CD4-positive, CD25-positive, alpha-beta regulatory T cell (primary cell): ENCODE data around the gene CPOX. TPM values are rescaled to one million over a fixed set of nuclear protein-coding genes. Genes with fewer than 3 reads are reported as not detected.

ENCODE experiments used
- ATAC-seq, 2 donors: fragments of 150-1000 bp; cut with Tn5 transposase; one replicate each; pipeline ENCODE4 v1.10.0; 2021; ENCODE audit warnings: low read depth in 2 of 2, moderate number of reproducible peaks in 2 of 2, moderate library complexity in 1 of 2
- DNase-seq, 3 donors: peaks; one replicate each; pipeline versions ENCODE4 v3.0.0 to v3.0.0-alpha.2; 2012 to 2022; ENCODE audit warnings: mixed read lengths in 1 of 3
- H3K27ac ChIP-seq: one replicate; pipeline ENCODE4 v1.7.0; 2013; ENCODE audit warnings: mild to moderate bottlenecking, low read length; ENCODE audit not compliant: insufficient read depth, poor library complexity, severe bottlenecking
- H3K27me3 ChIP-seq: one replicate; pipeline ENCODE4 v1.7.0; 2013; ENCODE audit warnings: low read length; ENCODE audit not compliant: control insufficient read depth, insufficient read depth
- H3K36me3 ChIP-seq: one replicate; pipeline ENCODE4 v1.7.0; 2013; ENCODE audit warnings: mild to moderate bottlenecking, low read length, moderate library complexity; ENCODE audit not compliant: control insufficient read depth, insufficient read depth
- H3K4me1 ChIP-seq: 2 replicates; pipeline ENCODE4 v1.7.0; 2013; ENCODE audit warnings: mild to moderate bottlenecking, low read length; ENCODE audit not compliant: insufficient read depth, control insufficient read depth, poor library complexity, severe bottlenecking
- H3K4me3 ChIP-seq: one replicate; pipeline ENCODE4 v1.7.0; 2013; ENCODE audit warnings: low read depth, mild to moderate bottlenecking, low read length, moderate library complexity
- H3K9me3 ChIP-seq, 2 experiments: 1 replicate in 1 of 2; 2 replicates in 1 of 2; pipeline ENCODE4 v1.7.0; 2013; ENCODE audit warnings: low read length in 2 of 2, mild to moderate bottlenecking in 1 of 2, moderate library complexity in 1 of 2; ENCODE audit not compliant: control insufficient read depth in 2 of 2
- H3K27ac Mint-ChIP-seq, 3 donors: one replicate each; pipeline ENCODE4 v1.8.0; 2020 to 2022; ENCODE audit warnings: mild to moderate bottlenecking in 3 of 3, mixed read lengths in 3 of 3, moderate library complexity in 2 of 3
- H3K27me3 Mint-ChIP-seq: one replicate; pipeline ENCODE4 v1.8.0; 2022; ENCODE audit warnings: mild to moderate bottlenecking, mixed read lengths
- H3K36me3 Mint-ChIP-seq: one replicate; pipeline ENCODE4 v1.8.0; 2020; ENCODE audit warnings: mixed read lengths
- H3K4me1 Mint-ChIP-seq, 4 donors: one replicate each; pipeline ENCODE4 v1.8.0; 2020 to 2022; ENCODE audit warnings: mixed read lengths in 4 of 4, mild to moderate bottlenecking in 1 of 4
- H3K4me3 Mint-ChIP-seq, 4 donors: one replicate each; pipeline ENCODE4 v1.8.0; 2020 to 2022; ENCODE audit warnings: mild to moderate bottlenecking in 4 of 4, mixed read lengths in 4 of 4, moderate library complexity in 3 of 4
- H3K9me3 Mint-ChIP-seq, 7 donors: one replicate each; pipeline ENCODE4 v1.8.0; 2020 to 2022; ENCODE audit warnings: mixed read lengths in 7 of 7, mild to moderate bottlenecking in 3 of 7, moderate library complexity in 2 of 7
- polyA plus RNA-seq, 4 donors: library from polyadenylated mRNA; unstranded; fragments of 300-500 nt; fragmentation: Illumina TruSeq; gene quantifications; one replicate each; pipeline ENCODE4 v1.2.3, GENCODE V29; 2021
- total RNA-seq: library from RNA; stranded (reverse); gene quantifications from one replicate; pipeline ENCODE4 v1.2.3, GENCODE V29; 2022

CPOX gene
- total and polyA plus RNA-seq, 5 donors from 2014 or later, result 7.1 to 22.8 (median 7.2) TPM

DNA sequence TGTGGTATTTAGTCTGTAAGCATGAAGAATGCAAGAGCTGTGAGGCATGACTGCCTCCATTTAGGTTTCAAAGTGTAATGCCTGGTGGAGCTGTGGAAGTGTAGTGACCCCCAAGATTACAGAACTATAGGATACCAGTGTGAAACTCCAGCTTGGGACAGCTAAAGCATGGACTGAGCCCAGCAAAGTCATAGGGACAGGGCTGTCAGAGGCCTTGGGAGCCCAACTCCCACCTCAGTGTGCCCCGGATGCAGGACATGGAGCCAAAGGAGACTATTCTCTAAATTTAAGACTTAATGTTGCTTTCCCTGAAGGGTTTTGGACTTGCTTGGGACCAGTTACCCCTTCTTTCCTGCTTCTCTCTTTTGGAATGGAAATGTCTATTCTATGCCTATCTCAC lies 50.8 kb downstream of the CPOX start:
- H3K27ac ChIP-seq, result no peak overlapping the region
- Mint-ChIP-seq H3K4me3 (no peak overlapping the region), H3K9me3 (peaks cover 0 to 2% (median 0%) of the 10 kb centered on the region in 7 donors), H3K27ac (no peak overlapping the region), H3K4me1 (peaks cover 21 to 44% (median 24%) of the 10 kb centered on the region in 4 donors), H3K27me3 (no peaks in the 10 kb centered on the region), H3K36me3 (peaks cover 3% of the 10 kb centered on the region)
- ATAC-seq (no peak), DNase-seq (no peak)
- H3K27me3 ChIP-seq, result no peaks in the 10 kb centered on the region
- no peaks in the 10 kb centered on the region for H3K9me3 ChIP-seq
- H3K4me3 ChIP-seq, result no peak overlapping the region
- H3K36me3 ChIP-seq, result no peaks in the 10 kb centered on the region
- H3K4me1 ChIP-seq, result peaks cover 6% of the 10 kb centered on the region

DNA sequence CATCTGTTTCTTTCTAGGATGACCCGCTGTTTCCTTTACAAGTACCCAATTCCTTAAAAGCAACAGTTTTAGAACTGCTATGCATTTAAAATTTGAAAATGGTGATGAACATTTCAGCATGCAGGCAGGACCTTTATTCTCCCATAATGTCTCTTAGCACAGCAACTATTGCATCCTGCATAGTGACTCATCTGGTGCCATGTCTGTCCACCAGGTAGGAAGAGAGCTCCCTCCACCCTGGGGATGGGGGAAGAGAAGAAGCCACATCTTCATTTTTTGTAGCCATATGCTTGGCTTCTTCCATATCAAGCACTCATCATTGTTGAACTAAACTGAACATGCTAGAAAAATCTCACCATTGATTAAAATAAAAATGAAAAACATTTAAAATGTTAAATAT lies 51.7 kb downstream of the CPOX start:
- Mint-ChIP-seq H3K36me3 (peaks cover 3% of the 10 kb centered on the region), H3K9me3 (peaks cover 0 to 2% (median 0%) of the 10 kb centered on the region in 7 donors), H3K4me3 (peak overlapping the region in 2 of 4 donors; percentile 79 to 89), H3K4me1 (peaks cover 25 to 44% (median 30%) of the 10 kb centered on the region in 4 donors), H3K27ac (no peak overlapping the region), H3K27me3 (no peaks in the 10 kb centered on the region)
- H3K4me3 ChIP-seq, result no peak overlapping the region
- no peak overlapping the region for H3K27ac ChIP-seq
- ATAC-seq, result no peak
- no peak for DNase-seq
- H3K27me3 ChIP-seq, result no peaks in the 10 kb centered on the region
- no peaks in the 10 kb centered on the region for H3K9me3 ChIP-seq
- H3K4me1 ChIP-seq, result peaks cover 7% of the 10 kb centered on the region
- peaks cover 1% of the 10 kb centered on the region for H3K36me3 ChIP-seq

DNA sequence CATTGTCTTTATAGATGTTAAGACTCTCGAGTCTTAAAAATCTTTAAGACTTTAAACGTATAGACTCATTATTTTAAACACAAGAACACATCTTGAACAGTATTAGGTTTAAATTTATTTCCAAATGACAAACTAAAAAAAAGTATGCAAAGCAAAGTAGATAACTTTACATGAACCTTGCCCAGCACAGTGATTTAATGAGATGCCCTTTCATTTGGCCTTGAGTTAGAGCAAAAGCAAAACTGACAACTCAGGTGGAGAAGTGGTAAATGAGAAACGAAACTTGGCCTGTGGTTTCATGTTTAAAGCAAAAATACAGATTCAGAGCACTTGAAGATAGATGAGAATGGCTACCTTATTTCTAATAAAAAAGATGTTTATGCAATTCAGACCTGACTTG lies 53.1 kb downstream of the CPOX start:
- peaks cover 22 to 37% (median 27%) of the 10 kb centered on the region in 4 donors for H3K4me1 Mint-ChIP-seq

DNA sequence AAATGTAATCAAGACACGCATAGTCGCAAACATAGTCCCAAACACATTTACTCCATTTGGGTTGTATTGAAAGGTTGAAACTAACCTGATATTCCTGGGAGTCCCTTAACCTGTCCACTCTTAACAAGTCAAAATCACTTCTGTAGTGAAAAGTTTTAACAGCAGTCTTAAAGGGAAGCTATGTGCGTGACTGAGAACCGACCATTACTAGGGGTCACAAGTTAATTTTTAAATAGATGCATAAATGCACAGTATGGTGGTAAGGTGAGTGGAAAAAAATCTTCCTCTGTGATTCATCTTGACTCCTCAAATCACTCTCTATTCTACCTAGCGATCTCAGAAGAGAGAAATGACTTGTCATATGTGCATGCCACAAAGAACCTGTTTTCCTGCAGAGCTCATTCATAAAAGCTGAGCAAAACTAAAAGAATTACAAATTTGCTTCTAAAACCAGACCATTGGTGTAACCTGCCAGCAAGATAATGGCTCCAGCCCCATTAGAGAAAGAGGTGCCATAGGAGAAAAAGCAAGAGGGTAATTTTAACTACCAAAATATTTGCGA lies 56.9 kb downstream of the CPOX start:
- Mint-ChIP-seq H3K4me1 (peaks cover 20 to 49% (median 32%) of the 10 kb centered on the region in 4 donors), H3K9me3 (no peaks in the 10 kb centered on the region), H3K27me3 (peaks cover 8% of the 10 kb centered on the region), H3K36me3 (no peaks in the 10 kb centered on the region), H3K27ac (peak overlapping the region in 1 of 3 donors; percentile 35), H3K4me3 (peak overlapping the region in 3 of 4 donors; percentile 41 to 84 (median 51))
- peak overlapping the region; percentile 94 for H3K4me3 ChIP-seq
- peaks cover 2% of the 10 kb centered on the region for H3K36me3 ChIP-seq
- peak in 1 of 3 donors; percentile 76 for DNase-seq
- peak; percentile 24 to 36 for ATAC-seq
- no peaks in the 10 kb centered on the region for H3K9me3 ChIP-seq
- no peak overlapping the region for H3K27ac ChIP-seq
- no peaks in the 10 kb centered on the region for H3K27me3 ChIP-seq
- peaks cover 16% of the 10 kb centered on the region for H3K4me1 ChIP-seq

More for the DNA sequence above, 53.1 kb downstream of the CPOX start:
- DNase-seq, result peak in 2 of 3 donors; percentile 44 to 91
- H3K4me3 ChIP-seq, result peak overlapping the region; percentile 63
- peak; percentile 76 to 82 for ATAC-seq
- no peaks in the 10 kb centered on the region for H3K27me3 Mint-ChIP-seq
- peak overlapping the region; percentile 18 to 50 (median 34) for H3K4me3 Mint-ChIP-seq
- H3K9me3 Mint-ChIP-seq, result peaks cover 0 to 2% (median 0%) of the 10 kb centered on the region in 7 donors
- H3K9me3 ChIP-seq, result no peaks in the 10 kb centered on the region
- peak overlapping the region; percentile 70 for H3K27ac ChIP-seq
- peaks cover 3% of the 10 kb centered on the region for H3K36me3 Mint-ChIP-seq
- peaks cover 2% of the 10 kb centered on the region for H3K36me3 ChIP-seq
- peak overlapping the region; percentile 11 to 77 (median 42) for H3K27ac Mint-ChIP-seq
- H3K27me3 ChIP-seq, result no peaks in the 10 kb centered on the region
- peaks cover 6% of the 10 kb centered on the region for H3K4me1 ChIP-seq

DNA sequence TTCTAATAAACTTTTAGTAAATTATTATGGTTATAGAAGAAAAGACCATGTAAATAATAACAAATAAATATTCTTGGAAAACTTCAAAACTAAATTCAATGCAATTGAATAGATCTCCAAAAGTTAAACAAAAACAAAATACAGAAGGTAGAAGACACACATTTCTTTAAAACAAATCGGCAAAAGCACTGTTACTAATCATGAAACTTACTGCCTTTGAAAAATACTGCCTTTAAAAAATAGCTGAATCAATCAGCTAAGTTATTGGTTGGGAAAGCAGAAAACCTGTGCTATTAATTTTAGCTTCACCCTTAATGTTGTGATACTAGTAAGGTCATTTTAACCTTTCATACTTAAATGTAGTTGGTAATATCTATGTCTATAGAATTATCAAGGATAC lies 58.7 kb downstream of the CPOX start:
- Mint-ChIP-seq H3K4me3 (peak overlapping the region in 1 of 4 donors; percentile 88), H3K9me3 (peaks cover 0 to 1% (median 0%) of the 10 kb centered on the region in 7 donors), H3K27ac (no peak overlapping the region), H3K4me1 (peaks cover 13 to 48% (median 28%) of the 10 kb centered on the region in 4 donors), H3K27me3 (peaks cover 8% of the 10 kb centered on the region), H3K36me3 (no peaks in the 10 kb centered on the region)
- Histone ChIP-seq H3K4me3 (peak overlapping the region; percentile 94), H3K27ac (peak overlapping the region; percentile 19), H3K27me3 (no peaks in the 10 kb centered on the region), H3K36me3 (peaks cover 2% of the 10 kb centered on the region), H3K9me3 (no peaks in the 10 kb centered on the region), H3K4me1 (peaks cover 16% of the 10 kb centered on the region)
- DNase-seq, result no peak
- ATAC-seq, result no peak

DNA sequence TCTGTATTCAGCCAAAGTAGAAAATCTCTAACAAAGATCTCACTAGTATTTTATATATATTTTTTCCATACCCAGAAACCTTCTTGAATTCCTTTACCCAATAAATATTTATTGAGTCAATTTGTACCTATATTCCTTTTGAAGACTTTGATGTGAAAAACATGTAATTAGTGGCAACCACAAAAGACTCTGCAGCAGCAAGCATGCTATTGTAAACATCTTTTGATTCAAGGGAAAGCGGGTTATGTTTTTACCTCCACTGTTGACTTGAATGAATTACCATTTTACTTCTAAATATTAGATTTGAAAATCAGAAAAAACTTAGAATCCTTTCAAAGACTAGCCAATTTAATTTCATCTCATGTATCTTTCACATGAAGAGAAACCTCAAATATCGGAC lies 59.2 kb downstream of the CPOX start:
- H3K4me3 ChIP-seq, result peak overlapping the region; percentile 94
- peak in 1 of 3 donors; percentile 63 for DNase-seq
- Mint-ChIP-seq H3K27me3 (peaks cover 8% of the 10 kb centered on the region), H3K36me3 (no peaks in the 10 kb centered on the region), H3K4me3 (peak overlapping the region in 3 of 4 donors; percentile 33 to 88 (median 76)), H3K27ac (no peak overlapping the region), H3K9me3 (peaks cover 0 to 1% (median 0%) of the 10 kb centered on the region in 7 donors), H3K4me1 (peaks cover 12 to 48% (median 27%) of the 10 kb centered on the region in 4 donors)
- H3K27ac ChIP-seq, result peak overlapping the region; percentile 19
- no peak for ATAC-seq
- H3K27me3 ChIP-seq, result no peaks in the 10 kb centered on the region
- H3K36me3 ChIP-seq, result peaks cover 2% of the 10 kb centered on the region
- peaks cover 16% of the 10 kb centered on the region for H3K4me1 ChIP-seq
- no peaks in the 10 kb centered on the region for H3K9me3 ChIP-seq

DNA sequence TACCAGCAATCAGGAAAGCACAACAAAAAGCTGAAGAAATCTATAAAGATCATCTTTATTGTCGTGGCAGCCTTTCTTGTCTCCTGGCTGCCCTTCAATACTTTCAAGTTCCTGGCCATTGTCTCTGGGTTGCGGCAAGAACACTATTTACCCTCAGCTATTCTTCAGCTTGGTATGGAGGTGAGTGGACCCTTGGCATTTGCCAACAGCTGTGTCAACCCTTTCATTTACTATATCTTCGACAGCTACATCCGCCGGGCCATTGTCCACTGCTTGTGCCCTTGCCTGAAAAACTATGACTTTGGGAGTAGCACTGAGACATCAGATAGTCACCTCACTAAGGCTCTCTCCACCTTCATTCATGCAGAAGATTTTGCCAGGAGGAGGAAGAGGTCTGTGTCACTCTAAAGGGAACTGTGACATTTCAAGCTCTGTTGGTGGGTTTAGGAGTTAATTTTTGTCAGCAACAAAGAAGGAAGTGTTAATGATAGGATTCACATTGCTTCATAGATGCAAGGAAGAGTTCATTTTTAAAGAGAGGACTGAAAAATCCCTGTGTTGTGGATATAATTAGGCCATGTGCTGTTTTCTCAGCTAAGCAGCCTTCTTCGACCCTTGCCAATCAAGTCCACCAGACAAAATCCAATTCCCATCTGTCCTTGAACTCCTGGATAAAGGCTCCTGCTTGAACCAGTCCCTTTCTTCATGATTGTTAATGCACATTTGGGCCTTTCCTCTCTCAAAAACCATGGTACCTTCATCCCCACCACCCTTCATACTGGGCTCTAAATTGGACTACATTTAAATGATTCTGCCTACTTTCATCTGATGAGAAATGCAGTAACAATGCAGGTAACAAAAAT lies 60.5 kb downstream of the CPOX start:
- Mint-ChIP-seq H3K4me3 (peak overlapping the region; percentile 21 to 88 (median 62)), H3K27ac (peak overlapping the region in 1 of 3 donors; percentile 38), H3K4me1 (peaks cover 11 to 48% (median 27%) of the 10 kb centered on the region in 4 donors), H3K9me3 (peaks cover 0 to 1% (median 0%) of the 10 kb centered on the region in 7 donors), H3K27me3 (peaks cover 8% of the 10 kb centered on the region), H3K36me3 (no peaks in the 10 kb centered on the region)
- H3K36me3 ChIP-seq, result peaks cover 2% of the 10 kb centered on the region
- peaks cover 16% of the 10 kb centered on the region for H3K4me1 ChIP-seq
- peak overlapping the region; percentile 94 for H3K4me3 ChIP-seq
- no peaks in the 10 kb centered on the region for H3K9me3 ChIP-seq
- H3K27me3 ChIP-seq, result no peaks in the 10 kb centered on the region
- DNase-seq, result no peak
- no peak for ATAC-seq
- peak overlapping the region; percentile 38 for H3K27ac ChIP-seq
